T-helper 1 cell treated with Interleukin-12 subunit alpha and Interleukin-12 subunit beta and Interleukin-4 antibody, amounts not matched to agents 30 μg/mL and 1 μg/mL, for 36 hours (primary cell): Measurements from ENCODE around the gene KRT14.
"Not testable (repeated sequence)": the region's sequence is repeated elsewhere in the genome, so short reads cannot be mapped to it uniquely, and the experiment has no call there.

Experiments used
- H3K27ac Mint-ChIP-seq: one replicate; pipeline ENCODE4 v1.8.0; 2021; ENCODE audit warnings: mild to moderate bottlenecking, mixed read lengths
- H3K27me3 Mint-ChIP-seq: one replicate; pipeline ENCODE4 v1.8.0; 2021; ENCODE audit warnings: low read depth, mixed read lengths
- H3K36me3 Mint-ChIP-seq: one replicate; pipeline ENCODE4 v1.8.0; 2021; ENCODE audit warnings: low read depth, mixed read lengths
- H3K4me1 Mint-ChIP-seq: one replicate; pipeline ENCODE4 v1.8.0; 2021; ENCODE audit warnings: low read depth, mixed read lengths
- H3K4me3 Mint-ChIP-seq: one replicate; pipeline ENCODE4 v1.8.0; 2021; ENCODE audit warnings: mild to moderate bottlenecking, moderate library complexity, mixed read lengths
- H3K9me3 Mint-ChIP-seq: one replicate; pipeline ENCODE4 v1.8.0; 2021; ENCODE audit warnings: mixed read lengths

KRT14 gene

DNA sequence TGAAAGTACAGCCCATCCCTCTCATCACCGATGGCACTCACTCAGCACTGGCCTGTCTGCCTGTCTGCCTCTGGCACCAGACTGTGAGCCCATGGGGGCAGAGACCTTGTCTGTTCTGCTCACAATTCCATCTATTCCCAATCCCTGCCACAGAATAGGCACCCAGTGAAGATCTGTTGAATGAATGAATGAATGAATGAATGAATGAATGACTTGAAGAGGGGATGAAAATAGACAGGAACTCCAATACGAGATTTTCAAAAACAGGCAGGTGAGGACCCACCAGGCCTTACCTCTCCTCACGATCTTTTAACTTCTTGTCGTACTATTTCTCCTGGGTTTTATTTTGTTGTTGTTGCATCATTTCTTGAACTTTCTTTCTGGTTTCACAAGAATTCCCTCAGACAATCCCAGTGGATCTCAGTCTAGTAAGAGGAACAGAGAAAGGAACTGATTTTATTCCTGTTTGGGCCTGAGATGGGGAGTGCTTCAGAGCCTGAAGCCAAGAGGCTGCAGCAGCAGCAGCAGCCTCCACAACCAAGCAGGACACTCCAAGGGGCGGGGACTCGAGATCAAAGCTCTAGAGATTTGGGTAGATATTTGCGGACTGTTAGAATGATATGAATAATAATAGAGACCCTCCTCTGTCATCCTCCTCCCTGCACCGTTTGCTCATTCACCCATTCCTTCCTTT lies 32.6 kb downstream of the KRT14 start:
- Mint-ChIP-seq H3K4me3 (no peak overlapping the region), H3K27ac (no peak overlapping the region), H3K9me3 (no peaks in the 10 kb centered on the region), H3K36me3 (no peaks in the 10 kb centered on the region), H3K27me3 (peaks cover 14% of the 10 kb centered on the region), H3K4me1 (peaks cover 4% of the 10 kb centered on the region)

DNA sequence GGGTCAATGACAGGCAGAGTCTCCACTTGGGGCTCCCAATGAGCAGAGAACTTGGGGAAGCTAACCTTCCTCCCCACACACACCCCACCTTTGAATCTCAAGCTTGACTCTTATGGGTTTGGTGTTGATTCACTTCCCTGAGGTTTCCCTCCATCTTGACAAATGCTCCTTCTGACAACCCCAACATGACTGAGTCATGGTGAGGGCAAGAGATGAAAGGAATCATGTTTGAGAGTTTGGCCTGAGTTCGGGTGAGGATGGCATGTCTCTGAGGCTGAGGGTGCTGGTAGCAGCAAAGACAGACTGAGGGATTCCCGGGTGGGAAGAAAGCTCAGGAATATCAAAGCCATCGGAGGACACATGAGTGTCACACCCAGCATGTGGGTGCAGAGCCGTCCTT lies 33.5 kb downstream of the KRT14 start:
- H3K36me3 Mint-ChIP-seq, result no peaks in the 10 kb centered on the region
- no peak overlapping the region for H3K27ac Mint-ChIP-seq
- H3K9me3 Mint-ChIP-seq, result no peaks in the 10 kb centered on the region
- H3K4me1 Mint-ChIP-seq, result peaks cover 7% of the 10 kb centered on the region
- no peak overlapping the region for H3K4me3 Mint-ChIP-seq
- peaks cover 13% of the 10 kb centered on the region for H3K27me3 Mint-ChIP-seq

DNA sequence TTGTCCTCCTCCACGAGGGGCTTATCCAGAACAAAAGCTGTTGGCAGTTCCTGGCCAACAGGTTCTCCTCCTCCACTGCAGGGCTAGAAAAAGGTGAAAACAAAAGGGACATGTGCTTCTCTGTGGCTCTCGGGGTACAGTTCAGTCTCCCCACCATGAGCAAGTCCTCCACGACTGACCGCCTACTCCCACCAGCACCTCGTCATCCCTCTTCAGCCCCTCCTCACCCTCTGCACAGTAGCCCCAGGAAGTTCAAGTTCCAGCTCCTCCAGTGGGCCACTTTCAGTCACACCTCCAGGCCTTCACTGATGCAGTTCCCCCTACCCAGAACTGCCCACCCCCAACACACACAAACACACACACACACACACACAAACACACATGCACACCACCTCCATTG lies 34.2 kb downstream of the KRT14 start:
- no peaks in the 10 kb centered on the region for H3K36me3 Mint-ChIP-seq
- no peak overlapping the region for H3K27ac Mint-ChIP-seq
- no peak overlapping the region for H3K4me3 Mint-ChIP-seq
- H3K9me3 Mint-ChIP-seq, result peaks cover 1% of the 10 kb centered on the region
- H3K27me3 Mint-ChIP-seq, result peaks cover 13% of the 10 kb centered on the region
- peaks cover 7% of the 10 kb centered on the region for H3K4me1 Mint-ChIP-seq

GRCh38 chr17:41551365-41551764 lies 35.3 kb downstream of the KRT14 start:
- Mint-ChIP-seq H3K9me3 (peaks cover 10% of the 10 kb centered on the region), H3K27me3 (peaks cover 18% of the 10 kb centered on the region), H3K36me3 (no peaks in the 10 kb centered on the region), H3K4me1 (peaks cover 7% of the 10 kb centered on the region), H3K4me3 (no peak overlapping the region), H3K27ac (no peak overlapping the region)

DNA sequence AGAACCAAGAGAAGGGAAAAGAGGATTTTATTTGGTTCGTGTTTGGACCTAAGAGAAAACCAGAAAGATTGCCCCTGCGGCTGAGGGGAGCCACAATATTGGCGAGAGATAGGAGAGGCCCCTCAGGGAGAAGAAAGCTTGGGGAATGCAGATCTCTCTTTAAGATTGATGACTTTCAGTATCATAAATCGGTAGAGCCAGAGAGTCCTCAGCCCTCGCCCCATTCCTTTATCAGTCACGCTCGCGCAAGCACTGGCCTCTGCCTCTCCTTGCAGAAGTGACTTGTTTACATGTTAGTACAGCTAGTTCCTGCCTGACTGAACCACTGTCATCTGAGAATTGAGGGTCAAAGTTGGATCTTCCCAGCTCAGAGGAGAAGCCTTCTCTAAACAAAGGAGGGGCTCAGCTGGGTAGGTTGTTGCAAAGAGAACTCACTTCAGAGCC lies 37.1 kb downstream of the KRT14 start:
- Mint-ChIP-seq H3K27ac (no peak overlapping the region), H3K9me3 (peaks cover 11% of the 10 kb centered on the region), H3K27me3 (peaks cover 18% of the 10 kb centered on the region), H3K36me3 (no peaks in the 10 kb centered on the region), H3K4me3 (no peak overlapping the region), H3K4me1 (peaks cover 7% of the 10 kb centered on the region)

DNA sequence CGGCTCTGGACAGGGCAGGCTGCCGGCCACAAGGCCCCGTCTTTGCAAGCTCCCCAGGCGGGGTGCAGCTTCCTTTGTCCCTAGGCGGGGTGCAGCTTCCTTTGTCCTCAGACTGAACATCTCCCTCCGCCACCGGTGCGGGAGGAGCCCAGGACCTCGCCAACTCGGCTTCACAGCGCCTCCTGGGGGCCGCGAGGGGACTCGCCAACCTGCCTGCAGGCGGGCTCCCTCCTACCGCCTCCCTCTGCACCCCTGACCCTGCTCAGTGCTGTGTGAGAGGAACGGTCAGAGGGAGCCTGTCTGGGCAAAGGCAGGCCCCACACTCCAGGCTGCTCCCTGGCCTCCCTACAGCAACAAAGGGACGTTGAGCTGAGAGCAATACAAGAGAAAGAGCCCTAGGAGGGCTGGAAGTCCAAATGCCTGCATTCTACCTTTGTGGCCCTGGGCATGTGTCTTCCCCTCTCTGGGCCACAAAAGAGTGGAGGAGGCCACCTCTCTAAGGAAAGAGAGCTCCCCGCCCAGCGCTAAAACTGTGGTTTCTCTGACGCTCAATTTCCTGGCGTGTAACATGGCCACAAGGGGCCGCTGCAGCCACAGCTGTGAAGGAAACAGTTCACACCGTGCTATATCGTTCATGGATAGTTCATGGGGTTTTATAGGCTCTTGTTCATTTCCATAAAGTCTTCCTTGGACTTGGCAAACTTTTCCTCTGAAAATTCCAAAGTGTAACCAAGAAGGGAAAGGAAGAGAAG lies 37.7 kb downstream of the KRT14 start:
- no peak overlapping the region for H3K4me3 Mint-ChIP-seq

GRCh38 chr17:41547921-41548843 lies 38.5 kb downstream of the KRT14 start:
- H3K4me3 Mint-ChIP-seq, result no peak overlapping the region
- peaks cover 7% of the 10 kb centered on the region for H3K4me1 Mint-ChIP-seq
- H3K27me3 Mint-ChIP-seq, result peaks cover 8% of the 10 kb centered on the region
- H3K36me3 Mint-ChIP-seq, result no peaks in the 10 kb centered on the region
- H3K9me3 Mint-ChIP-seq, result peaks cover 11% of the 10 kb centered on the region
- no peak overlapping the region for H3K27ac Mint-ChIP-seq

More for the DNA sequence above, 37.7 kb downstream of the KRT14 start:
- peaks cover 11% of the 10 kb centered on the region for H3K9me3 Mint-ChIP-seq
- H3K36me3 Mint-ChIP-seq, result no peaks in the 10 kb centered on the region
- no peak overlapping the region for H3K27ac Mint-ChIP-seq
- H3K4me1 Mint-ChIP-seq, result peaks cover 7% of the 10 kb centered on the region
- peaks cover 12% of the 10 kb centered on the region for H3K27me3 Mint-ChIP-seq

DNA sequence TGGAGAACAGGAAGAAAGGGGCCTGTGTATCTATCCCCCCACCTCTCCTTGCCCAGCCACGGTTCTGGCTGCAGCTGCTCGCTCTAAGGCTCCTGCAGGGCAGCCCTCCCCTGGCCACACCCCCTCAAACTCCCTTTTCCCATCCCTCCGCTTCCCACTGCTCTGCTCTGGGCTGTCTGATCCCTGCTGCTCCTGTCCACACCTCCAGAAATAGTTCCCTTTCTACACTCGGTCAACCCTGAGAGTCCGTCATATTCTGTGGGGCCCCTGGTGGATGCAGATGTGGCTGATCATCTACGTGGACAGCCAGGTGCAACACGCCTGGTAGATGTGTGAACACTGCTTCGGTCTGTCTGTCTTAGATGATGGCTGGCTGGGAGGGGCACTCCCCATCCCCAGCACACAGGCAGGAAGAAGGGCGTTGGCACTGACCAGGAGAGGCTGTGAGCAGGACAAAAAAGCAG lies 39.3 kb downstream of the KRT14 start:
- Mint-ChIP-seq H3K9me3 (peaks cover 11% of the 10 kb centered on the region), H3K36me3 (no peaks in the 10 kb centered on the region), H3K27ac (no peak overlapping the region), H3K4me3 (no peak overlapping the region), H3K27me3 (peaks cover 8% of the 10 kb centered on the region), H3K4me1 (peaks cover 7% of the 10 kb centered on the region)

GRCh38 chr17:41546819-41547218 lies 39.9 kb downstream of the KRT14 start:
- Mint-ChIP-seq H3K4me1 (peaks cover 7% of the 10 kb centered on the region), H3K4me3 (no peak overlapping the region), H3K36me3 (no peaks in the 10 kb centered on the region), H3K9me3 (peaks cover 11% of the 10 kb centered on the region), H3K27me3 (peaks cover 8% of the 10 kb centered on the region), H3K27ac (no peak overlapping the region)

DNA sequence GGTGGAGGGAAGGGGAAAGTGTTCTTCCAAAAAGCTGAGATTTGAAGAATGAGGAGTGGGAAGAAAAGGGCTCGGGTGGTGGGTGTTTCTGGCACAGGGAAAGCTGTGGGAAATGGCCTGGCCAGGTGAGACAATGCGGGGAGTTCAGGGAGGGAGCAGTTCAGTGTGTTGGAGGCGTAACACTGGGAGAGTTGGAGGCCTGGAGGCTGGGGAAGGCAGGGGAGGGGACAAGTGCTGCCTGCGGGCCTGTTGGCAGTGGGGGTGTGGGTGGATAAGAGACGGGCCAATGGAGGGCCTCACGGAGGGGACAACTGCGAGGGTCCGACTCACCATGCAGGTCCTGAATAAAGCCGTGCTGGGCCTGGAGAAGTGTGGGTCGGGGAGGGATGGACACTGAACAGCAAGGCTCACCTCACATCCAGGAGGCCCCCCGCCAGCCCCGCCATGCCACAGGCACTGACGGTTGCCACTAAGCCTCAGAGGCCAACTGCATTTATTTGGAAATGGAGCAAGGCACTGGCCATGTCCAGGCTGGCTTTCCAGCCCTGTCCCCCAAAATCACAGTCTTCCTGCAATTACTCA lies 40.8 kb downstream of the KRT14 start:
- Mint-ChIP-seq H3K4me1 (peaks cover 7% of the 10 kb centered on the region), H3K36me3 (no peaks in the 10 kb centered on the region), H3K4me3 (no peak overlapping the region), H3K9me3 (peaks cover 11% of the 10 kb centered on the region), H3K27me3 (peaks cover 8% of the 10 kb centered on the region), H3K27ac (no peak overlapping the region)

- Mint-ChIP-seq H3K27ac (no peak overlapping the region), H3K36me3 (no peaks in the 10 kb centered on the region), H3K27me3 (peaks cover 8% of the 10 kb centered on the region), H3K9me3 (peaks cover 11% of the 10 kb centered on the region), H3K4me1 (peaks cover 7% of the 10 kb centered on the region), H3K4me3 (no peak overlapping the region)
These were observed 41.8 kb downstream of the KRT14 start for GRCh38 chr17:41544935-41545334.

- Mint-ChIP-seq H3K4me1 (peaks cover 6% of the 10 kb centered on the region), H3K4me3 (no peak overlapping the region), H3K9me3 (peaks cover 11% of the 10 kb centered on the region), H3K27ac (no peak overlapping the region), H3K27me3 (peaks cover 8% of the 10 kb centered on the region), H3K36me3 (no peaks in the 10 kb centered on the region)
These were observed 42.2 kb downstream of the KRT14 start for GRCh38 chr17:41544491-41544892.

- peaks cover 11% of the 10 kb centered on the region for H3K9me3 Mint-ChIP-seq
- H3K27me3 Mint-ChIP-seq, result peaks cover 12% of the 10 kb centered on the region
- H3K27ac Mint-ChIP-seq, H3K4me3 Mint-ChIP-seq, H3K36me3 Mint-ChIP-seq, H3K4me1 Mint-ChIP-seq: not testable (repeated sequence)
These were observed 43.9 kb downstream of the KRT14 start for GRCh38 chr17:41542786-41543185.

- Mint-ChIP-seq H3K4me3 (no peak overlapping the region), H3K9me3 (peaks cover 9% of the 10 kb centered on the region), H3K27ac (no peak overlapping the region), H3K27me3 (peaks cover 11% of the 10 kb centered on the region), H3K36me3 (no peaks in the 10 kb centered on the region), H3K4me1 (no peaks in the 10 kb centered on the region)
These were observed 44.3 kb downstream of the KRT14 start for GRCh38 chr17:41542357-41542756.
